Stimulated activated CD8-positive, alpha-beta memory T cell treated with anti-CD3 and anti-CD28 coated beads, Interleukin-2, amount 100 ng/mL, for 48 hours (primary cell): Measurements from ENCODE around the gene HSPA4.

ENCODE experiments used
- DNase-seq, 2 donors: peaks; one replicate each; pipeline ENCODE4 v3.0.0-alpha.2; 2020; ENCODE audit warnings: low read depth in 2 of 2

HSPA4 gene

DNA sequence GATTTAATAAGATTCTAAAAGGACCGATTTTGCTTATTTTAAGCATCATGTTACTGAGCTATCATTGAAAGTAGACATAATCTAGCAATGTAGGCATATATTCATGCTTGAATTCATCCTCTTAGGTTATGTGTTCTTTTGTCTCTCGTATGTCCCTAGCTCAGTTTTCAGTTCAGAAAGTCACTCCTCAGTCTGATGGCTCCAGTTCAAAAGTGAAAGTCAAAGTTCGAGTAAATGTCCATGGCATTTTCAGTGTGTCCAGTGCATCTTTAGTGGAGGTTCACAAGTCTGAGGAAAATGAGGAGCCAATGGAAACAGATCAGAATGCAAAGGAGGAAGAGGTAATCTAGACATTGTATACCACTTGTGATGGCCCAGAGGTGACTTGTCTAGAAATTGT lies 39.2 kb downstream of the HSPA4 start:
- DNase-seq, result no peak

DNA sequence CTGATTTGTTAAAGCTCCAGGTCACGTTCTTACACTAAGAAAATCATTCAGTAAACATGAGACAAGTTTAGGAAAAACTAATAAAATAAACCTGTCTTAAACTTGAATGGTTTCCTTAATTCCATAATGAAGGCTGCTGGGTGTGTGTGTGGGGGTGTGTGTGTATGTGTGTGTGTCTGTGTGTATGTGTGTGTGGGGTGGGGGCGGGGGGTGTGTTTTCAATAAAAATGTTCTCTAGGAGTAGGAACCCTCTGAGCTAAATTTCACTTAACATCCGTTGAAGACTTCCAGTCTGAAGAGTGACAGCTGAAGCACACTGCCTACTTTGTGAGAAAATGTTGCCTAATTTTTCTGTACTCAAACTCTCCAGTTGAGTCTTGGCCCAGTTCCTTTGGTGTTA lies 54.5 kb downstream of the HSPA4 start:
- DNase-seq, result no peak

DNA sequence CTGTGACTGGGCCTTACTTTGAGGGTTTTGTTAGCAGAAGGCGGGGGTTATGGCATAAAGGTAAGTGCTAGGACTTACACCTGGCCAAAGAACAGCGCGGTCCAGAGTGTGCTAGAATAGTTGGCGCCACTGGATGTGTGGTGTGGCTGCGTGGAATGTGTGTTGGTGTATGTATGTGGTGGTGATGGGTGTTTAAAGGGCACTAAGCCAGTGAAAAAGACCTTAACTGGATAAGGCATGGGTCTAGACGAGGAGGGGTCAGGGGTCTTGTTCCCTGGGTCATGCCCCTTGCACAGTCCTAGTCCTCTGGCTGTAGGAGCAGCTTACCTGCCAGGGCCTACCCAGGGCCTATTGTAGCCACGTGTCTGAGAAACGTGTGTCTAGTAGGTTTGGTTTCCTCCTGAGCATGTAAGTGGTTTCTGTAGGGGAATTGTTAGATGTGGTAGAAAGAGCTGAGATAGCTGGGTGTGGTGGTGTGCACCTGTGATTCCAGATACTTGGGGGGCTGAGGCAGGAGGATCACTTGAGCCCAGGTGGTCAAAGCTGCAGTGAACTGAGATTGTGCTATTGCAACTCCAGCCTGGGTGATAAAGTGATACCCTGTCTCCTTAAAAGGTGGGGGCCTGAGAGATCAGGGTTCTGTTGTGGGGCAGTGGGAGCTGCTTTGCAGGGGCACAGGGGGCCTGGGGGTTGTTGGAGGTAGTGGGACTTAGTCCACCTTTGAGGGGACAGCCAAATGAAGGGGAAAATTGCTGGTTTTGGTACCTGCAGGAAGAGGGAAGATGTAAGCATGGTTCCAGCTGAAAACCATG lies 55.2 kb downstream of the HSPA4 start:
- DNase-seq, result no peak

DNA sequence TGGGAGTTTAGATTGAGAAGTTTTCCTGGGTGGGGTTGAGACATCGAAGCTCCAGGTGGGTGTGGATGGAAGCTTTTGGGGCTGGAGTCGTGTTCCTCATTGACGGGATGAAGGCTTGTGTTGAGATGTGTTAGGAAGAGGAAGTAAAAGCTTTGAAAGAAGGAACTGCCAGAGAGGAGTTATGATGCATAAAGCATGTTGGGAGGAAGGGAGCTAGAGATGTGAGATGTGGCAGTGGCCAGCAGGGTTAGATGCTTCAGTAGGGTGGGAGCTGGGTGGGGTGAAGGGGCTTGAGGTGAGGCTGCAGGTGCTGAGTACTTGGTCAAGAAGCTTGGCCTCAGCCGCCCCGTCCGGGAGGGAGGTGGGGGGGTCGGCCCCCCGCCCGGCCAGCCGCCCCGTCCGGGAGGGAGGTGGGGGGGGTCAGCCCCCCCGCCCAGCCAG lies 56.7 kb downstream of the HSPA4 start:
- no peak for DNase-seq

DNA sequence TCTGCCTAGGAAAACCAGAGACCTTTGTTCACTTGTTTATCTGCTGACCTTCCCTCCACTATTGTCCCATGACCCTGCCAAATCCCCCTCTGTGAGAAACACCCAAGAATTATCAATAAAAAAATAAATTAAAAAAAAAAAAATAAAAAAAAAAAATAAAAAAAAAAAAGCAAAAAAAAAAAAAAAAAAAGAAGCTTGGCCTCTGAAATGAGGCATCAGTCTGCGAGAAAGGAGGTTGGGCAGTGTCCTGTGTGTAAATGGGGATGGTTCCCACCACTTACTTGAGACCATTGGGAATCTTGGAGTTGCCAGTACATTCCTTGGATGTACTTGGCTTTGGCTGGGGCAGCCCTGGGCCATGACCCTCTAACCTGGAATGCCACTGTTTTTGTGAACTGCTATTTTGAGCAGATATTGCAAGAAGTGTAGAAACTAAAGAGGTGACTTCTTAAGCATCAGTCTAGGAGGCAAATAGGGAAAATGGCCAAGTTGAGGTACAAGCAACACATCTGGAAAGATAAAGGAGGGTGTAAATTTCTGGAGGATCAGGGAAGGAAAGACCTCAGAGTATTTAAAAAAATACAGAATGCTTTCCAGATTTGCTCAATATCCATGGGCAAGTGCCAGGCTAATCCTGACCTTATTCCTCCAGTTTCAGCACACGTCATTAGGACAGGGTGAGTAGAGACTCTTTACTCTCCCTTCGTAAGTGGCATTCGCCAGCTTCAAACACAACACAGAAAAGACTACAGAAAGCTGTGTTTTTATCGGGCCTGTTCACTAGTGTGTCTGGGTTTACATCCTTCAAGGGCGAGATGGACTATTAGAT lies 58.1 kb downstream of the HSPA4 start:
- DNase-seq, result no peak

DNA sequence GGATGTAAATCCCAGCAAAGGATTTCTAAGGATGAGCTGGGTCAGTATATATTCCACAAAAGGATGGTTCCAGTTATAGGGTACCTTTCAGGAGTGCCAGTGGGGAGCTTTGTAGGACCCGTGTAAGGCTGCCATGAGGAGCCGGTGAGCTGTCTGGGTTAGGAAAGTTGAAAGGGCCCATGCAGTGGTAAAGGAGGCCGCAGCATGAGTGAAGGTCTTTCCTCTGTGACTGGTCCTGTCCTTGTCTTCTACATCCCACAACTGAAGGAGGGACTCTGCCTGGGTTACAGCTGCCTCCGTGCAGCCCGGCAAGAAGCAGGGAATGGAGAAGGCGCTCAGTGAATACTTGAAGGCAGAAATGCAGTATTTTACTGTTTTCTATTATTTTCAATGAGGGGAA lies 58.9 kb downstream of the HSPA4 start:
- DNase-seq, result no peak

DNA sequence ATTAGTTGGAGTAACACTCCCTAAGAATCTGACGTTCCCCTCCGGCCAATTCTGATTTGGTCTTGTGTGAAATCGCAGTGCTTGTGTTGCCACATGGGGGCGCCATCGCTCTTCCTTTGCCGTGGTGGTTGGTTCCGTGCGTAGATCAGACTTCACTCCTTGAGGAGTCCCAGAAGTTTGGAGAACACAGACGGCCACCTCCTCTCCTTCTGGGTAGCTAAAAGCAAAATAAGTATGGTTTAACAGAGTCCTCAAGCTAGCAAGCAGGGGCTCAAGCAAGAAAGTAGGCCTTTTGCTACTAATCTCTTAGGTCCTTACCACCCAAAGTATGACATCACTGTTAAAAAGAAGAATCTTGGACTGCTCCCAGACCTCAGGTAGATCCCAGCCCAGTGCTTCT lies 59.5 kb downstream of the HSPA4 start:
- peak; percentile 63 to 75 for DNase-seq

DNA sequence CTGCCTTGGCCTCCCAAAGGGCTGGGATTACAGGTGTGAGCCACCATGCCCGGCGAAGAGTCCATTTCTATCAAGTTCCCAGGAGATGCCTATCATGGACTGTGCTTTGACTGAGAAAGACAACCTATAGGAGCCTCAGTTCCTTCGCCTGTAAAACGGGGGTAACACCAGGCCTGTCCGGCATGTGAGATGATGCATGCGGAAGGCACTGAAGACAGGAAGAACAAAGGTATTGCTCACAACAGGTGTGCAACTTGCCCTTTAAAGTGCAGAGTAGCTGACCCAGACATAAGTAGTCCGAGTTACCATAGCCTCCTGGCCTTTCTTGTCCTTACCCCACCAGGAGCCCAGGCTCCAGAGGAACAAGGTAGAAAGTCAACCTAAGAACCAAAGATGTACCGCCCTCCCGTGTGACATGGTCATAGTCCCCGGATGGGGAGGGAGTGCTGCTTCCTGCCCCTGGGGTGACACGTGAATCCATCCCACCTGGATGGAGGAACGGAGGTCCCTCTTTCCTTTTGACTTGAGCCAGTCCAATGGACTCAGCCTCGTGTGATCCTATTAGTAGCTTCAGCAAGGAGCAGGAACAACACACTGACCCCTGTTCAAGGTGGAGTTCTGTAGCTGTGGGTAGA lies 60.3 kb downstream of the HSPA4 start:
- no peak for DNase-seq

DNA sequence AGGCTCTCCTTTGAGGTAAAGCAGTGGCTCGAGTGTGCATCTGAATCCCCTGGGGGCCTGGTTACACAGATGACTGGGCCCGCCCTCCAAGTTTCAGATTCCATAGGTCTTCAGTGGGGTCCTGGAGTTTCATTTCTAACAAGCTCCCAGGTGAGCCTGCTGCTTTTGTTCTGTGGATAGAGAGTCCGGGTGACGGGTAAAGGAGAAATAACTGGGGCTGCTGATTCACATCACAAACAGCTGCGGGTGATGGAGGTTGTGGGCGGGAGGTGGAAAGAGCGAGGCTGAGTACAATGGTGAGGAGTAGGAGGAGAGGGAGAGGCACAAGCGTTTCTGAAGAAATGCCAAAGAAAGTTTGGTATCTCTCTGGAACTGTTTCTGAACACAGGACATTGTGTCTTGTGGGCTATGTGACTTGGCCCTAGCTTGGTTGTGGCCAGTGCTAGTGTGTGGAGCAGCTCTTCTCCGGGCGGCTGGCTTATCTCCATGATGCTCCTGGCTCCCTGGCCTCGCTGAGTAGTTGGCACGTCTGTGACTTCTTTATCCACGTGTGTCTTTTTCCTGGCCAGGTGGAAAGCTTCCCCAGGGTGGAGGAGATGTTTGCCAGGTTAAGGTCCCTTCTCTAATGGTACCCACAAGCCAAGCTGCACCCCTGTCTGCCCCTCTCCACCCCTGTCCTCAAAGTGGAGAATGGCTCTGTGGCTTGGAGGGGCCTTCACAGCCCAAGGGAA lies 61.7 kb downstream of the HSPA4 start:
- DNase-seq, result peak; percentile 26 to 56

DNA sequence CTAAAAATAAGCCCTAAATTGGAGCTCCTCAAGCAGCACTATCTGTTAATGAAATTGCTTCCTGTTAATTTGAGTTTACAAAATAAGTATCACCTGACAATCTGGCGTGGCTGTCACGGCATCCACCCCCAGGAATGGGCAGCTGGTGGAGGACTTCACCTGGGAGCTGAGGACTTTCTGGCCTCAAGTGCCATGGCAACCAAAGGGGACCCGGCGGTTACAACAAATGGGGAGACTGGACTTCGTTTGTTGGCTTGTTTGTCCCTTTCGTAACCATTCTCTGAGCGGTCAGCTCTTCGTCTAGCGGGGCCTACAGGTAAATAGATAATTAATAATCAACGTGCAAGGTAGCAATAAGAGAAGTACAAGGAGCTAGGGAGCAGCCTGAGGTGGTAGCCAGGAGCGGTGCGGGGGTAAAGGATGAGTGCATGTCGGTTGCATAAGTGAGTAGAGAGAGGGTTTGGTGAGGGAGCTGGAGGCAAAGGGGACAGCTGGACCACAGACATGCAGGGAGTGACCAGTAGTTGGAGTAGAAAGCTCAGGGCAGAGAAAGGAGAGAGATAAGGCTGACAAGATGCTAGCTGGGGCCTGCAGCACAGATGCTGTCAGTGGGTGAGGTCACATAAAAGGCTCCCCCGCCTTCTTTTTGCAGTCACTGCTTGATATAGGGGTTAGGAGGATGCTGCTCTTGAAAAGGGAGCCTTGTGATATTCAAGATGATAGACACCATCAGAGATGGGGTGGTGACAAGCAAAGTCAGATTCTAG lies 62.5 kb downstream of the HSPA4 start:
- no peak for DNase-seq

DNA sequence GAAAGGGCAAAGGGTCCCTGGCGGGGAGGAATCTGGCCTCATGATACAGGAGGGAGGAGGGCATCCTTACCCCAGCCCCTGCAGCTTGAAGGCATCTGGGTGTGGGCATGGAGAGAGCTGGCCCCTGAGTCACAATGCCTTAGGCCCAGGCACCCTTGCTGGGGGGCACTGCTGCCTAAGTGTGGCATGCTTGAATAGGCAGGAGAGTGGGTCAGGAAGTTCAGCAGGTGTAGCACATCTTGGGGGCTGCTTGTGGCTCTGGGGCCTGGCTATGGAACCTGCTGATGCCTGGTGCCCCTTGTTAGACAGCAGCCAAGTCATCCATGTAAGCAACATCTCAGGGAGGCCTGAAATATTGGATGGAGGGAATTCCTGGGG lies 63.1 kb downstream of the HSPA4 start:
- DNase-seq, result no peak

DNA sequence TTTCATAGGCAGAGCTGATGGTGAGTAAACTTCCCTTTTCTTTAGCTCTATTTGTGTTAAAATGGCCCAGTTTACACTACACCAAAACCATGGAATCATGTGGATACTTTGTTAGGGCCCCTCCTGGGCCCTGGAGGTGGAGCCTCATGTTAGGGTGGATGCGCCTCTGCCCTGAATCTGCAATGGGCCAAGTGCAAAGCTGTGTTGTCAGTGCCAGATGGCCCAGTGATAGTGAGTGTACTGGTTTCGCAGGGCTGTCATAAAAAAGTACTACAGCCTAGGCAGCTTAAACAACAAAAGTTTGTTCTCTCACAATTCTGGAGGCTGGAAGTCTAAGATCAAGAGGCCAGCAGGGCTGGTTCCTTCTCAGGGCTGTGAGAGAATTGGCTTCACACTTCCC lies 64.8 kb downstream of the HSPA4 start:
- DNase-seq, result no peak

DNA sequence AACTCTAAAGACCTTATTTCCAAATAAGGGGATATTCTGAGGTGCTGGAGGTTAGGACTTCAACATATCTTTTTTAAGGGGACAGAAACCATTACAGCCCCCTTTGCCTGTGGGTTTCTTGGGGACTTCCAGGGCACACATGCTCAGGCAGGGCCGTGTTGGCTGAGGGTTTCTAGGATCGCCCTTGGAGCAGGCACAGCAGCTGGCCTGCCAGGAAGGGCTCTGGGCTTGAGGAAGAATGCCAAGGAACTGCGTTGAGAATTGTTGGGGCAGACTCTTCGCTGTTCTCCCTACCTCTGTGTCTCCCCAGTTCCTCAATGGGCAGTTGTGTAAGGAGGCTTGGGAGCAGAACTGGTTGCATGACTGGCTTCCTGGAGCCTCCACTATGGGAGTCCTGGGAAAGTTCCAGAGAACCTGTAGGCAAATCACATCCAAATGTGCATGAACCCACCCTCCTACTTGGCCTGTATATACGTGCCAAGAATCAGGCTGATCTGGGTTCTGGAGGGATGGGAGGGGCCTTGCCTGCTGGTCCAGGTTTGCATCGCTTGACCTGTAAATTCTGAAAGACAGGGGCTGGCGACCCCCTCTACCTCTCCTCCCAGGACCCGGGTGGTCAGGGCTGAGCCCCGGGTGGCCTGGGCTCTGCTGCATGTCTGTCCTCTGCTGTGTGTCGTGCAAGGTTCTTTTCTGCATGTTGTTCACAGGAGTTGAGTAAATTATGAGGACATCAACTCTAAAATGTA lies 65.5 kb downstream of the HSPA4 start:
- DNase-seq, result no peak

DNA sequence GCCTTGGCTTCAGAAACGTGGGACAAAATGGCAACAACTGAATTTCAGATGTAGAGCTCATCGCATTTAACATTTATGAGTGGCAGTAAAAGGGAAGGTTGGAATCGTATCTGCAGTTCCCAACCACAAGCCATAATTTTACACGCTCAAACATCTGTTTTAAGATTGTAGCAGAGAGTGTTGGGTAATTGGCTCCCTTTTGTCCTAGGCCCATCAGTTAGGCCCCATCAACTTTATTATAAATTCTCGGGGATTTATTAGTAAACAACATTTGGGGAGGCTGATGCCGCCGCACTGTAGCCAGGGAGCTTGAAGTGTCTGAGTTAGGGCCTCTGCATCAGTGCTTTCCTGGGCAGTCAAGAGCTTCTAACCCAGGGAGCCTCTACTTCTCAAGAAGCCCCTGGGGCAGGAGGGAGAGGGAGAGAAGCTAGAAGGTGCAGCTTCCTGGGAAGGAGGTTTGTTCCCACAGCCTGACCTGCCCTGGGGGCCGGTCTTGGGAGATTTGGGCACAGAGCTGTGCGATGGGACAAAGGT lies 66.2 kb downstream of the HSPA4 start:
- DNase-seq, result no peak

DNA sequence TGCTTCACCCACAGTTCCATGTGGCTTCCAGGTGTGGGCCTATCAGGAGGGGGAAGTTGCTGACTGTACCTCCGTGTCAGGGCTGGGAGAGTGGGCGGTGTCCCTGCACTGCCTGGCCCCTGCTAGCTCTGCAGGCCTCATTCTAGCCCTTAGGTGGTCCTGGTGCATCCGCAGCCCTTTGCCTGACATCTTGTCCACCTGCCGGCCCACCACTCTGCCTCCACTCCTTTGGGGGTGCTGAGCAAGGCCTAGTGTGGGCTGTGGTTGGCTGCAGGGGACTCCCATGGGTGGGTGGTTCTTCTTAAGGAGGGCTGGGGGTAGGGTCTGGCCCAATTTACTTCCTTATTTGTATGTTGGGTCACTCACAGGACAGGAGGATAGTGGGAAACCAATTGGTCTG lies 66.9 kb downstream of the HSPA4 start:
- DNase-seq, result no peak

DNA sequence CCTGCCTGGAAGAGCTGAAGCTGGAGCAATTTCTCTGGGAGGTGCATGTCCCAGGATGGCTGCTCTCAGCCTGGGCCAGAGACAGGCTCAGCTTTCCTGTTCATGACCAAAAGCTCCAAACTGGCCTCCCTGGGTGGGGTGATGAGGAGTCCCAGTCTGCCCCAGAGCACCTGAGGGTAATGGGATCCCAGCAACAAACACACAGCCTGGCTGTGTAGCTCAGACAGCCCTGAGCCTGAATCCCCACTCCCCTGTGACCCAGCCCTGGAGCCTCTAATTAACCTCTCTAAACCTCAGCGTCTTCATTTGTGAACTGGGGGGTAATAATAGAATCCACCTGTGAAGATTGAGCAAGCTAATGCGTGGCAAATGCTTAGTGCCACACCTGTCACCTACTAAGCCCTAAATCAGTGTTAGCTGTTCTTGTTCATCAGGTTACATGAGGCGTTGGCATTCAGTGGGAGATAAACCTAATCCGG lies 67.5 kb downstream of the HSPA4 start:
- no peak for DNase-seq

DNA sequence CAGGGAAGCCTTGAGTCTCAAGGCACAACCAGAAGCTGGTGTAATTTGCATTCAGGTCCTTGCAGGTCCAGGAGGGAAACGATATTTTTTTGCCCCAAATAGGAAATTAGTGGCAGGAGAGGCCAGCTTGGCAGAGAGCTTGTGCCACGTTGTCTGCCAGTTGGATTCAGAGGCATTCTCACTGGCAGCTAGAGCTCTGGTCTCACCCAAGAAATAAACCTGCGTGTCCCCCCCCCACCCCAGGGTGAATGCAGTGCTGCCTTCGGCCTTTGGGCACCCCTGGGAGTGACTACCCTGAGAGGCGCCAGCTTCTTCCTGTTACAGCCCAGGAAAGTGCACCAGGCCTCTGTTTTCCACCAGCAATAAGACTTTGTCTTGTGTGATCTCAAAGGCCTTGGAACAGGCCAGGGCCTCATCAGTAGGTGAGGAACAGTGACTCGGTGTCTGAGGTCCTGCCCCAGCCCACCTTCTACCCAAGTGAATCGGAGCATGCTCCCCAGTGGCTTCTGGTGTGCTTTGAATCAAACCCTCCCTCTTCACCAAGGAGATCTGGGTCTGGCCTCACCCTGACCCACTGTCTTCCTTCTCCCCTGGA lies 68.4 kb downstream of the HSPA4 start:
- DNase-seq, result no peak

DNA sequence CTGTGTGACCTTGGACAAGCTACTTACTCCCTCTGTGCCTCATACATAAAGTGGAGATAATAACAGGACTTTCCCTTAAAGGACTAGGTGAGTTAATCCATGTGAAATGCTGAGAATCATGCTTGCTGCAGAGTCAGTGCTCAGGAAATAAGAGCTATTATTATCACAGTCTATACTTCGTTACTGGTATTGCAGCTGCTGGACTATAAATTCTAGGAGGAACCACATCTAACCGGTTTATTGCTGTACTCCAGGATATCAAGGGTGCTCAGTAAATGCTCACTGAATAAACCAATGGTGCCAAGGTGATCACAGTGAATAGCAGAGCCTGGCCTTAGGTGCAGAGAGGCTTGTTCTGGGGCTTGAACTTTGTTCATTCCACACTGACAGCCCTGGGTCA lies 69.3 kb downstream of the HSPA4 start:
- no peak for DNase-seq

DNA sequence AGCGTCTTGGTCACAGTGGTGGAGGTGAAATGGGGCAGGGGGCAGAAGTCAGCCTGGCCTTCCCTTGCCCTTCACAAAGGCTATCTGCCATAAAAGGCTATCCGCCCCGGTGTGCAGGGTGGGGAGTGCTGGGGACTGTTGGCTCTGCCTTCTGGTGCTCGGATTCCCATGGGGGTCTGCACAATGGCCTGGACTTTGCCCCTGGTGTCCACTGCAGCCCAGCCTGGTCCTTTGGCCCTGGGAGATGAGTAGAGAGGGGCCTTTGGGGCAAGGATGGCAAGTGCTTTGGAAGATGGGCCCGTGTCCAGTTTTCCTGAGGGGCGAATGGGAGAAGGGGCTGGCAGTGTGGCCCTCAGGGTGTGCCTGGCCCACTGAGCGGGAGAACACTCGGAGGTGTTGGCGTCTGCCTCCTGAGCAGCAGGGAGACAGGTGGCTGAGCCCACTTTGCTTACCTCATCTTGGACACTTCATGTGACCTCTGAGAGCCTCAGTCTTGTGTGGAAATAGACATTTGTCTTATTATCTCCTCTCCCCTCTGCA lies 69.9 kb downstream of the HSPA4 start:
- DNase-seq, result no peak
